Measurements from ENCODE around the gene COL5A1. TPM values are rescaled to one million over a fixed set of nuclear protein-coding genes. Genes with fewer than 3 reads are reported as not detected.

Gene COL5A1
- total and polyA plus RNA-seq, 2 experiments from 2014 or later: 2.5 to 13.1 TPM

DNA sequence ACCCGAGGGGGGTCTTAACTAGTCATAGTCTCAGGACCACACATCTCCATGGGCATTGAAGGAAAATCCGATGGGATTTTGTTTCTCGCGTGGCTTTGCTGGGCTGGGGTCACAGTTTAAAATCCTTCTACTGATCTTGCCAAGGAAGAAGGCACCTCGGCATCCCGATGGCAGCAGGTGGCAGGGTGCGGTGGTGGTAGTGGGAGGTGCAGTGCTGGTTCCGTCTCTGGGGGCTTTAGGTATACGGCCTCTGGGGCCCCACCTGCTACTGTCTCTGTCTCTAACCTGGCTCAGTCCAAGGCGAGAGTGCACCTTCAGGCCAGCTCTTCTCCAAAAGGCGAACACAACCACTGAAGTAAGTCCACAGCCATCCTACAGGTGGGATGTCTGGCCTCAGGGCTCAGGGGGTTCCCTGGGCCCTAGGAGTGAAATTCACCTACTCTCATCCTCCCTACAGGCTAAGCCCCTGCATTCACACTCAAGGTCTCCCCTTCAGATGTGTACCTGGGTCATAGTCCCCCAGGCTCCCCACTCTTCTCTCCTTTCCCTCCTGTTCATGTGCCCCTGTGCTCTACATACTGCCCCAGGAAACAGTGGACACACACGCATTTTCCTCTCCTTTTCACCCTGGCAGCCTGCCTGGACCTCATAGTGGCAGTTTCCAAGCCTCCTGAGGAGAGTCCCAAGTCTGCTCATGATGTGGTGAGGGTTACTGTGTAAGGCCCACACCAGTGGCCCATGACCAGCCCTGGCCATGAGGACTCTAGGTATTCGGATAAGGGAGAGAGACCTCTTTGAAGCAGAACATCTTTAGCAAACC, 238.3 kb downstream of the COL5A1 start:
- Mint-ChIP-seq H3K4me1 (no peaks in the 10 kb centered on the region), H3K27ac (no peak overlapping the region), H3K27me3 (ENCODE audit: insufficient read depth, low read depth, poor library complexity) (peaks cover 4% of the 10 kb centered on the region), H3K4me3 (no peak overlapping the region), H3K9me3 (no peaks in the 10 kb centered on the region; the same call in 2 of the 3 replicates), H3K36me3 (ENCODE audit: low read depth) (no peaks in the 10 kb centered on the region)
- no peaks in the 10 kb centered on the region for H3K79me2 ChIP-seq (replicated peaks; ENCODE audit: insufficient read depth)
- H3K9me2 ChIP-seq (ENCODE audit: insufficient read depth): no peaks in the 10 kb centered on the region
- no peak for DNase-seq (ENCODE audit: low spot score)
- H3K27me3 ChIP-seq (ENCODE audit: insufficient read depth): no peaks in the 10 kb centered on the region
- H3K4me3 ChIP-seq: no peak overlapping the region
- H3K36me3 ChIP-seq (ENCODE audit: insufficient read depth): no peaks in the 10 kb centered on the region
- no peaks in the 10 kb centered on the region for H4K20me1 ChIP-seq (replicated peaks; ENCODE audit: insufficient read depth)
- ATAC-seq: no peak
- no peaks in the 10 kb centered on the region for H3K4me1 ChIP-seq (ENCODE audit: insufficient read depth)
- H3K4me2 ChIP-seq: no peak overlapping the region
- H3K27ac ChIP-seq (ENCODE audit: low read depth): no peak overlapping the region
- no peaks in the 10 kb centered on the region for H3F3A ChIP-seq (replicated peaks; ENCODE audit: low read depth)
- no peak overlapping the region for H2AFZ ChIP-seq
- TF ChIP-seq NANOG (IDR thresholded peaks at IDR 0.05; ENCODE audit: borderline replicate concordance) (no peak), EZH2phosphoT487 (IDR thresholded peaks at IDR 0.05; ENCODE audit: unreplicated experiment) (no peak), ZNF114 (CRISPR knock-in tag; IDR thresholded peaks at IDR 0.05) (no peak), JUNB (IDR thresholded peaks at IDR 0.05; ENCODE audit: unreplicated experiment) (no peak), STAT1 (IDR thresholded peaks at IDR 0.05; ENCODE audit: unreplicated experiment) (no peak), ZNF331 (CRISPR knock-in tag; IDR thresholded peaks at IDR 0.05; ENCODE audit: low read depth) (no peak), CREB1 (CRISPR knock-in tag; IDR thresholded peaks at IDR 0.05; ENCODE audit: low read depth) (no peak), POLR2AphosphoS5 (IDR thresholded peaks at IDR 0.05; ENCODE audit: low read depth) (no peak), EZH2 (IDR thresholded peaks at IDR 0.05; ENCODE audit: low read depth, unreplicated experiment) (no peak)
- TF ChIP-seq, protein P1, sequence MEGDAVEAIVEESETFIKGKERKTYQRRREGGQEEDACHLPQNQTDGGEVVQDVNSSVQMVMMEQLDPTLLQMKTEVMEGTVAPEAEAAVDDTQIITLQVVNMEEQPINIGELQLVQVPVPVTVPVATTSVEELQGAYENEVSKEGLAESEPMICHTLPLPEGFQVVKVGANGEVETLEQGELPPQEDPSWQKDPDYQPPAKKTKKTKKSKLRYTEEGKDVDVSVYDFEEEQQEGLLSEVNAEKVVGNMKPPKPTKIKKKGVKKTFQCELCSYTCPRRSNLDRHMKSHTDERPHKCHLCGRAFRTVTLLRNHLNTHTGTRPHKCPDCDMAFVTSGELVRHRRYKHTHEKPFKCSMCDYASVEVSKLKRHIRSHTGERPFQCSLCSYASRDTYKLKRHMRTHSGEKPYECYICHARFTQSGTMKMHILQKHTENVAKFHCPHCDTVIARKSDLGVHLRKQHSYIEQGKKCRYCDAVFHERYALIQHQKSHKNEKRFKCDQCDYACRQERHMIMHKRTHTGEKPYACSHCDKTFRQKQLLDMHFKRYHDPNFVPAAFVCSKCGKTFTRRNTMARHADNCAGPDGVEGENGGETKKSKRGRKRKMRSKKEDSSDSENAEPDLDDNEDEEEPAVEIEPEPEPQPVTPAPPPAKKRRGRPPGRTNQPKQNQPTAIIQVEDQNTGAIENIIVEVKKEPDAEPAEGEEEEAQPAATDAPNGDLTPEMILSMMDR (conservative IDR thresholded peaks at IDR 0.05; ENCODE audit: low read depth in 2 of 2): no peak
- TF ChIP-seq, protein P2, sequence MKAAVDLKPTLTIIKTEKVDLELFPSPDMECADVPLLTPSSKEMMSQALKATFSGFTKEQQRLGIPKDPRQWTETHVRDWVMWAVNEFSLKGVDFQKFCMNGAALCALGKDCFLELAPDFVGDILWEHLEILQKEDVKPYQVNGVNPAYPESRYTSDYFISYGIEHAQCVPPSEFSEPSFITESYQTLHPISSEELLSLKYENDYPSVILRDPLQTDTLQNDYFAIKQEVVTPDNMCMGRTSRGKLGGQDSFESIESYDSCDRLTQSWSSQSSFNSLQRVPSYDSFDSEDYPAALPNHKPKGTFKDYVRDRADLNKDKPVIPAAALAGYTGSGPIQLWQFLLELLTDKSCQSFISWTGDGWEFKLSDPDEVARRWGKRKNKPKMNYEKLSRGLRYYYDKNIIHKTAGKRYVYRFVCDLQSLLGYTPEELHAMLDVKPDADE (IDR thresholded peaks at IDR 0.05): no peak
- TF ChIP-seq, protein P3, sequence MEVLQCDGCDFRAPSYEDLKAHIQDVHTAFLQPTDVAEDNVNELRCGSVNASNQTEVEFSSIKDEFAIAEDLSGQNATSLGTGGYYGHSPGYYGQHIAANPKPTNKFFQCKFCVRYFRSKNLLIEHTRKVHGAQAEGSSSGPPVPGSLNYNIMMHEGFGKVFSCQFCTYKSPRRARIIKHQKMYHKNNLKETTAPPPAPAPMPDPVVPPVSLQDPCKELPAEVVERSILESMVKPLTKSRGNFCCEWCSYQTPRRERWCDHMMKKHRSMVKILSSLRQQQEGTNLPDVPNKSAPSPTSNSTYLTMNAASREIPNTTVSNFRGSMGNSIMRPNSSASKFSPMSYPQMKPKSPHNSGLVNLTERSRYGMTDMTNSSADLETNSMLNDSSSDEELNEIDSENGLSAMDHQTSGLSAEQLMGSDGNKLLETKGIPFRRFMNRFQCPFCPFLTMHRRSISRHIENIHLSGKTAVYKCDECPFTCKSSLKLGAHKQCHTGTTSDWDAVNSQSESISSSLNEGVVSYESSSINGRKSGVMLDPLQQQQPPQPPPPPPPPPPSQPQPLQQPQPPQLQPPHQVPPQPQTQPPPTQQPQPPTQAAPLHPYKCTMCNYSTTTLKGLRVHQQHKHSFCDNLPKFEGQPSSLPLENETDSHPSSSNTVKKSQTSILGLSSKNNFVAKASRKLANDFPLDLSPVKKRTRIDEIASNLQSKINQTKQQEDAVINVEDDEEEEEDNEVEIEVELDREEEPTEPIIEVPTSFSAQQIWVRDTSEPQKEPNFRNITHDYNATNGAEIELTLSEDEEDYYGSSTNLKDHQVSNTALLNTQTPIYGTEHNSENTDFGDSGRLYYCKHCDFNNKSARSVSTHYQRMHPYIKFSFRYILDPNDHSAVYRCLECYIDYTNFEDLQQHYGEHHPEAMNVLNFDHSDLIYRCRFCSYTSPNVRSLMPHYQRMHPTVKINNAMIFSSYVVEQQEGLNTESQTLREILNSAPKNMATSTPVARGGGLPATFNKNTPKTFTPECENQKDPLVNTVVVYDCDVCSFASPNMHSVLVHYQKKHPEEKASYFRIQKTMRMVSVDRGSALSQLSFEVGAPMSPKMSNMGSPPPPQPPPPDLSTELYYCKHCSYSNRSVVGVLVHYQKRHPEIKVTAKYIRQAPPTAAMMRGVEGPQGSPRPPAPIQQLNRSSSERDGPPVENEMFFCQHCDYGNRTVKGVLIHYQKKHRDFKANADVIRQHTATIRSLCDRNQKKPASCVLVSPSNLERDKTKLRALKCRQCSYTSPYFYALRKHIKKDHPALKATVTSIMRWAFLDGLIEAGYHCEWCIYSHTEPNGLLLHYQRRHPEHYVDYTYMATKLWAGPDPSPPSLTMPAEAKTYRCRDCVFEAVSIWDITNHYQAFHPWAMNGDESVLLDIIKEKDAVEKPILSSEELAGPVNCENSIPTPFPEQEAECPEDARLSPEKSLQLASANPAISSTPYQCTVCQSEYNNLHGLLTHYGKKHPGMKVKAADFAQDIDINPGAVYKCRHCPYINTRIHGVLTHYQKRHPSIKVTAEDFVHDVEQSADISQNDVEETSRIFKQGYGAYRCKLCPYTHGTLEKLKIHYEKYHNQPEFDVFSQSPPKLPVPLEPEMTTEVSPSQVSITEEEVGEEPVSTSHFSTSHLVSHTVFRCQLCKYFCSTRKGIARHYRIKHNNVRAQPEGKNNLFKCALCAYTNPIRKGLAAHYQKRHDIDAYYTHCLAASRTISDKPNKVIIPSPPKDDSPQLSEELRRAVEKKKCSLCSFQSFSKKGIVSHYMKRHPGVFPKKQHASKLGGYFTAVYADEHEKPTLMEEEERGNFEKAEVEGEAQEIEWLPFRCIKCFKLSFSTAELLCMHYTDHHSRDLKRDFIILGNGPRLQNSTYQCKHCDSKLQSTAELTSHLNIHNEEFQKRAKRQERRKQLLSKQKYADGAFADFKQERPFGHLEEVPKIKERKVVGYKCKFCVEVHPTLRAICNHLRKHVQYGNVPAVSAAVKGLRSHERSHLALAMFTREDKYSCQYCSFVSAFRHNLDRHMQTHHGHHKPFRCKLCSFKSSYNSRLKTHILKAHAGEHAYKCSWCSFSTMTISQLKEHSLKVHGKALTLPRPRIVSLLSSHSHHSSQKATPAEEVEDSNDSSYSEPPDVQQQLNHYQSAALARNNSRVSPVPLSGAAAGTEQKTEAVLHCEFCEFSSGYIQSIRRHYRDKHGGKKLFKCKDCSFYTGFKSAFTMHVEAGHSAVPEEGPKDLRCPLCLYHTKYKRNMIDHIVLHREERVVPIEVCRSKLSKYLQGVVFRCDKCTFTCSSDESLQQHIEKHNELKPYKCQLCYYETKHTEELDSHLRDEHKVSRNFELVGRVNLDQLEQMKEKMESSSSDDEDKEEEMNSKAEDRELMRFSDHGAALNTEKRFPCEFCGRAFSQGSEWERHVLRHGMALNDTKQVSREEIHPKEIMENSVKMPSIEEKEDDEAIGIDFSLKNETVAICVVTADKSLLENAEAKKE (CRISPR knock-in tag; IDR thresholded peaks at IDR 0.05): no peak
- TF ChIP-seq, protein P4, sequence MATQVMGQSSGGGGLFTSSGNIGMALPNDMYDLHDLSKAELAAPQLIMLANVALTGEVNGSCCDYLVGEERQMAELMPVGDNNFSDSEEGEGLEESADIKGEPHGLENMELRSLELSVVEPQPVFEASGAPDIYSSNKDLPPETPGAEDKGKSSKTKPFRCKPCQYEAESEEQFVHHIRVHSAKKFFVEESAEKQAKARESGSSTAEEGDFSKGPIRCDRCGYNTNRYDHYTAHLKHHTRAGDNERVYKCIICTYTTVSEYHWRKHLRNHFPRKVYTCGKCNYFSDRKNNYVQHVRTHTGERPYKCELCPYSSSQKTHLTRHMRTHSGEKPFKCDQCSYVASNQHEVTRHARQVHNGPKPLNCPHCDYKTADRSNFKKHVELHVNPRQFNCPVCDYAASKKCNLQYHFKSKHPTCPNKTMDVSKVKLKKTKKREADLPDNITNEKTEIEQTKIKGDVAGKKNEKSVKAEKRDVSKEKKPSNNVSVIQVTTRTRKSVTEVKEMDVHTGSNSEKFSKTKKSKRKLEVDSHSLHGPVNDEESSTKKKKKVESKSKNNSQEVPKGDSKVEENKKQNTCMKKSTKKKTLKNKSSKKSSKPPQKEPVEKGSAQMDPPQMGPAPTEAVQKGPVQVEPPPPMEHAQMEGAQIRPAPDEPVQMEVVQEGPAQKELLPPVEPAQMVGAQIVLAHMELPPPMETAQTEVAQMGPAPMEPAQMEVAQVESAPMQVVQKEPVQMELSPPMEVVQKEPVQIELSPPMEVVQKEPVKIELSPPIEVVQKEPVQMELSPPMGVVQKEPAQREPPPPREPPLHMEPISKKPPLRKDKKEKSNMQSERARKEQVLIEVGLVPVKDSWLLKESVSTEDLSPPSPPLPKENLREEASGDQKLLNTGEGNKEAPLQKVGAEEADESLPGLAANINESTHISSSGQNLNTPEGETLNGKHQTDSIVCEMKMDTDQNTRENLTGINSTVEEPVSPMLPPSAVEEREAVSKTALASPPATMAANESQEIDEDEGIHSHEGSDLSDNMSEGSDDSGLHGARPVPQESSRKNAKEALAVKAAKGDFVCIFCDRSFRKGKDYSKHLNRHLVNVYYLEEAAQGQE (IDR thresholded peaks at IDR 0.05; ENCODE audit: unreplicated experiment): no peak

Data from GM23338 (cell line).